GM23338 (cell line): ENCODE results near the gene SLC36A3. TPM values are rescaled to one million over a fixed set of nuclear protein-coding genes. Genes with fewer than 3 reads are reported as not detected.

ENCODE experiments used
- ATAC-seq: fragments of 200-7000 bp; cut with Tn5 transposase; 3 replicates; pipeline ENCODE4 v1.9.1; 2020
- DNase-seq: peaks from one replicate; pipeline ENCODE4 v3.0.0-alpha.2; 2015; ENCODE audit warnings: low spot score
- H2AFZ ChIP-seq: fragments of 200-600 bp; sonication (generic); 2 replicates; pipeline ENCODE4 v1.8.0; 2016; ENCODE audit warnings: antibody characterized with exemption, mild to moderate bottlenecking, moderate library complexity
- H3F3A ChIP-seq: fragments of 200-600 bp; sonication (generic); replicated peaks from 2 replicates; pipeline ENCODE4 v1.8.0; 2017; ENCODE audit warnings: antibody characterized with exemption, mixed run types, low read depth
- H3K27ac ChIP-seq: fragments of 200-600 bp; sonication (generic); 2 replicates; pipeline ENCODE4 v1.6.1; 2016; ENCODE audit warnings: low read depth
- H3K27me3 ChIP-seq: fragments of 200-600 bp; sonication (generic); 2 replicates; pipeline ENCODE4 v1.8.0; 2016; ENCODE audit warnings: mild to moderate bottlenecking, mixed run types, moderate library complexity; ENCODE audit not compliant: insufficient read depth
- H3K36me3 ChIP-seq: fragments of 200-600 bp; sonication (generic); 2 replicates; pipeline ENCODE4 v1.8.0; 2016; ENCODE audit warnings: mild to moderate bottlenecking; ENCODE audit not compliant: insufficient read depth
- H3K4me1 ChIP-seq: fragments of 200-600 bp; sonication (generic); 2 replicates; pipeline ENCODE4 v1.8.0; 2016; ENCODE audit warnings: mild to moderate bottlenecking, moderate library complexity; ENCODE audit not compliant: insufficient read depth
- H3K4me2 ChIP-seq: fragments of 200-600 bp; sonication (generic); 2 replicates; pipeline ENCODE4 v1.7.1; 2017; ENCODE audit warnings: mixed run types
- H3K4me3 ChIP-seq: fragments of 200-600 bp; sonication (generic); 2 replicates; pipeline ENCODE4 v1.6.1; 2016; ENCODE audit warnings: mixed run types
- H3K79me2 ChIP-seq: fragments of 200-600 bp; sonication (generic); replicated peaks from 2 replicates; pipeline ENCODE4 v1.8.0; 2017; ENCODE audit warnings: mild to moderate bottlenecking; ENCODE audit not compliant: insufficient read depth
- H3K9me2 ChIP-seq: fragments of 200-600 bp; sonication (generic); 2 replicates; pipeline ENCODE4 v1.8.0; 2017; ENCODE audit not compliant: insufficient read depth
- H4K20me1 ChIP-seq: fragments of 200-600 bp; sonication (generic); replicated peaks from 2 replicates; pipeline ENCODE4 v1.8.0; 2017; ENCODE audit warnings: mild to moderate bottlenecking; ENCODE audit not compliant: insufficient read depth
- H3K27ac Mint-ChIP-seq: 2 replicates; pipeline ENCODE4 v1.8.0; 2020; ENCODE audit warnings: inconsistent platforms, mild to moderate bottlenecking, moderate library complexity, mixed read lengths
- H3K27me3 Mint-ChIP-seq: 3 replicates; pipeline ENCODE4 v1.8.0; 2022; ENCODE audit warnings: low read depth, mild to moderate bottlenecking, moderate library complexity, mixed read lengths, inconsistent platforms; ENCODE audit not compliant: insufficient read depth, poor library complexity
- H3K36me3 Mint-ChIP-seq: 3 replicates; pipeline ENCODE4 v1.8.0; 2021; ENCODE audit warnings: low read depth, mild to moderate bottlenecking, inconsistent platforms, moderate library complexity, mixed read lengths
- H3K4me1 Mint-ChIP-seq: 3 replicates; pipeline ENCODE4 v1.8.0; 2020; ENCODE audit warnings: mild to moderate bottlenecking, inconsistent platforms, mixed read lengths
- H3K4me3 Mint-ChIP-seq: 3 replicates; pipeline ENCODE4 v1.8.0; 2021; ENCODE audit warnings: moderate library complexity, mild to moderate bottlenecking, inconsistent platforms, mixed read lengths
- H3K9me3 Mint-ChIP-seq: 3 replicates; pipeline ENCODE4 v1.8.0; 2020; ENCODE audit warnings: moderate library complexity, mild to moderate bottlenecking, inconsistent platforms, mixed read lengths
- CREB1 ChIP-seq: fragments of 250-450 bp; sonication (Bioruptor Pico); IDR thresholded peaks from 2 replicates; pipeline ENCODE4 v1.5.0; 2020; ENCODE audit warnings: low read depth, mild to moderate bottlenecking, moderate library complexity
- CTCF ChIP-seq, 2 experiments: fragments of 200-600 bp in 1 of 2; sonication (generic) in 1 of 2; conservative IDR thresholded peaks; 2 replicates each; pipeline versions ENCODE4 v1.5.1 to v1.6.1; 2016 to 2017; ENCODE audit warnings: antibody characterized with exemption in 2 of 2, low read depth in 2 of 2, mild to moderate bottlenecking in 2 of 2, moderate library complexity in 1 of 2
- ETS1 ChIP-seq: IDR thresholded peaks from 2 replicates; pipeline ENCODE4 v1.6.1; 2016; ENCODE audit warnings: antibody characterized with exemption
- EZH2 ChIP-seq: fragments of 200-600 bp; sonication (generic); IDR thresholded peaks from one replicate; pipeline ENCODE4 v1.8.0; 2017; ENCODE audit warnings: antibody characterized with exemption, mild to moderate bottlenecking, low read depth; ENCODE audit not compliant: unreplicated experiment
- EZH2phosphoT487 ChIP-seq: fragments of 200-600 bp; sonication (generic); IDR thresholded peaks from one replicate; pipeline ENCODE4 v1.8.1; 2018; ENCODE audit warnings: antibody characterized with exemption; ENCODE audit not compliant: unreplicated experiment
- JUNB ChIP-seq: IDR thresholded peaks from one replicate; pipeline ENCODE4 v1.6.1; 2016; ENCODE audit warnings: antibody characterized with exemption; ENCODE audit not compliant: unreplicated experiment
- NANOG ChIP-seq: IDR thresholded peaks from 2 replicates; pipeline ENCODE4 v1.6.1; 2016; ENCODE audit warnings: antibody characterized with exemption, borderline replicate concordance
- POLR2AphosphoS5 ChIP-seq: IDR thresholded peaks from 2 replicates; pipeline ENCODE4 v1.6.1; 2016; ENCODE audit warnings: antibody characterized with exemption, low read depth
- REST ChIP-seq: IDR thresholded peaks from one replicate; pipeline ENCODE4 v1.6.1; 2018; ENCODE audit warnings: antibody characterized with exemption; ENCODE audit not compliant: unreplicated experiment
- STAT1 ChIP-seq: IDR thresholded peaks from one replicate; pipeline ENCODE4 v1.6.1; 2016; ENCODE audit warnings: antibody characterized with exemption; ENCODE audit not compliant: unreplicated experiment
- ZNF114 ChIP-seq: fragments of 250-450 bp; sonication (Bioruptor Pico); IDR thresholded peaks from 2 replicates; pipeline ENCODE4 v1.5.0; 2020; ENCODE audit warnings: mild to moderate bottlenecking, moderate library complexity
- ZNF331 ChIP-seq: fragments of 250-450 bp; sonication (Bioruptor Pico); IDR thresholded peaks from 2 replicates; pipeline ENCODE4 v1.5.0; 2020; ENCODE audit warnings: low read depth, mild to moderate bottlenecking, moderate library complexity
- ZNF462 ChIP-seq: fragments of 250-450 bp; sonication (Bioruptor Pico); IDR thresholded peaks from 2 replicates; pipeline ENCODE4 v1.5.0; 2020; ENCODE audit warnings: mild to moderate bottlenecking, moderate library complexity
- polyA plus RNA-seq: library from polyadenylated mRNA; unstranded; fragments of >200 nt; fragmentation: Nextera tagmentation; extraction: Ambion mirVana; gene quantifications from 2 replicates; pipeline ENCODE4 v1.2.1, GENCODE V29; 2016
- total RNA-seq: library from RNA; depleted of rRNA; stranded (reverse); fragments of >200 nt; shearing (Covaris generic); gene quantifications from 2 replicates; pipeline ENCODE4 v1.2.3, GENCODE V29; 2014

The SLC36A3 gene
- total and polyA plus RNA-seq, 2 experiments from 2014 or later: not detected

- Mint-ChIP-seq H3K36me3 (no peaks in the 10 kb centered on the region), H3K27me3 (peaks cover 6% of the 10 kb centered on the region), H3K9me3 (no peaks in the 10 kb centered on the region), H3K27ac (no peak overlapping the region), H3K4me3 (no peak overlapping the region), H3K4me1 (peaks cover 38% of the 10 kb centered on the region)
- no peaks in the 10 kb centered on the region for H3K27me3 ChIP-seq
- H3K36me3 ChIP-seq: no peaks in the 10 kb centered on the region
- no peak overlapping the region for H3K4me3 ChIP-seq
- H4K20me1 ChIP-seq: no peaks in the 10 kb centered on the region
- 0 out of 2 replicates have a peak, but pooled peaks cover 4% of the 10 kb centered on the region for H3K9me2 ChIP-seq
- no peak overlapping the region; the same call in 1 of the 2 replicates for H3K4me2 ChIP-seq
- ATAC-seq (peak; percentile 73), DNase-seq (no peak)
- peaks cover 22% of the 10 kb centered on the region for H3K4me1 ChIP-seq
- H3K27ac ChIP-seq: no peak overlapping the region
- H3F3A ChIP-seq: no peaks in the 10 kb centered on the region
- H3K79me2 ChIP-seq: no peaks in the 10 kb centered on the region
- peak overlapping the region; percentile 78 for H2AFZ ChIP-seq
- TF ChIP-seq STAT1 (no peak), ZNF462 (CRISPR knock-in tag) (no peak), JUNB (no peak), POLR2AphosphoS5 (no peak), CTCF (conservative IDR thresholded peaks at IDR 0.05; ENCODE audit: low read depth in 2 of 2) (no peak), NANOG (no peak), ETS1 (no peak), REST (no peak), EZH2 (no peak), ZNF331 (CRISPR knock-in tag) (no peak), CREB1 (CRISPR knock-in tag) (no peak), EZH2phosphoT487 (no peak), ZNF114 (CRISPR knock-in tag) (no peak)
Observed at GRCh38 chr5:151345187-151345807, 41.7 kb upstream of the SLC36A3 start.
